Activated T-cell treated with anti-CD3 and anti-CD28 coated beads for 1 hour (primary cell): ENCODE data around the gene PDZD7.
A peak's percentile ranks its signal among the peaks of the same experiment; 100 is the strongest.

ENCODE experiments used
- DNase-seq: peaks from one replicate; pipeline ENCODE4 v3.0.0-alpha.2; 2020; ENCODE audit warnings: low read depth

Gene PDZD7

DNA sequence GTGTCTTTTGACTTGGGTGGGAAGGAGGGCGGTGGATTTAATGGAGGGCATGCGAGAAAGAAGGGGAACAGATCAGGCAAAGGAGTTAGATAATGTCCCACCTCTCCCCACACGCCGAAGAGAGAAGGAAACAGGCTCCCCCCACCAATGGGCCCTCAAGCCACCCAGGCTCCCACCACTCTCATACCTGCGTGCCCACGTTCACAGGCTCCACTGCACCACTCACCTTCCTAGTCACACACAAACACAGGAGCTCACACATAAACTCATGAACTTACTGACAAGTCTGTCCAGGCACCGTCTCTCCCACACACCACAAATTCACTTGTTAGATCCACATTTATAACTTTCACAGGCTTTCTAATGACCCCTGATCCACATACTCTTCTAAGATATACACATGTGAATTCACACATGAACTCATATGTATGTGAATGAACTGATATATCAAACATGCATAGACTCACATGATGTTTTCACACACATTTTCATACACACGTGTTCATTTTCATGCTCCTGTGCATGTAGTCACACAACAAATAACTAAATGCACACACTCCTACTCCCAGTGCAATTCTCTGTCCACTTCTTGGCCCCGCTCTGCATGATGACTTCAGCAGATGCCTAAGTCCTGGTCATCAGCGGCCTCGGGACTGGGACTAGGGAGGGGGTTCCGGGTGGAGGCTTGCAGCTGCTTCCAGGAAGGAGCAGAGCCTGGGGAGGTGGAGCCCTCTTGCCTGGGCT lies 29.8 kb downstream of the PDZD7 start:
- DNase-seq, result no peak

DNA sequence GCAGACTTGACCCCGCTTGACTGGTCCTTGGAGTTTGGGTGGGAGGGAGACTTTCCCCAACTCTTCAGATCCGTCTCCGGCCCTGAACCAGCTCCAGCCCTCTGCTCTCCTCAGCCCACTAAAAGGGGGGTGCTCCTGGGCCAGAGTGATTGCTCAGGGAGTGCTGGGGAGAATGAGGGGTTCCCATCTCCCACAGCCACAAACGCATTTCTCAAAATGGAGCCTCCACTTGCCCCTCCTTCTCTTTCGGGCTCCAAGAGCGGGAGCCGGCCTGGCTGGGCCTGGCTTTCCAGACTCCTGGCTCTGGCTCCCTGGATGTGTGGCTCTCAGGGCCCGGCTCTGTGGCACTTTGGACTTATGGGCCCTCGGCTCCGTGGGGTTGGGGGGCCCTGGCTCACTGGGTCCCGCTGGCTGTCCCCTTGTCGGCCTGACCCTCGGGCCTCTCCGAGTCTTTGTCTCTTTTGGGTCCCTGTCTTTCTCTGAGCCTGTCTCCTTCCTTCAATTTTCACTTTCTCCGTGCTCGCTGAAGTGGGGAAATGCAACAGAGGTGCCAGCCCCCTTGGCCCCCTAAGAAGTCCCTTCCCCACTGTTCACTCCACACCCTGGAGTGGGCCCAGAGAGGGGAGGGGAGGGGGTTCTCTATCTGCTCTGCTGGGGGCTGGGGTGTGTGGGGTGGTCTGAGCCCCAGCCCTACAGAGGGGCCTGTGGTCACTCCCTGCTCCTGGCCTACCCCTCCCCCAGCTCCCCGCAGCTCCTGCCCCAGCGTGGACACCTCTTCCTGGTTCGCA lies 30.6 kb downstream of the PDZD7 start:
- no peak for DNase-seq

DNA sequence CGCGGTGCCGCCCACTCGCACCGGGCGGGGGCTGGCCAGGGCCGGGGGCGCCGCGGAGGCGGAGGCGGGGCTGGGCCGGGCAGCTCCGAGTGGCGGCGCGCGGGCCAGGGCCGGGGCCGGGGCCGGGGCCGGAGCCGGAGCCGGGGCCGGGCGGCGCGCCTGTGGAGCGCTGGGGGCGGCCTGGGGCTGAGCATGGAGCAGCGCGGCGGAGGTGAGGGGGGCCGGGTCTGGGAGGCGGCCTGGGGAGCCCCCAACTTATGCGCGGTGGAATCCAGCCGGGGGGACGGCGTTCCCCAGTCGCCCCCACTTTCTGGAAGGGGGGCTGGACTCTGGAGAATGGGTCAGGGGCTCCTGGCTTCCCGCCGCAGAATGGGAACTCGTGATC lies 31.2 kb downstream of the PDZD7 start, which contains the start of gene LZTS2:
Gene LZTS2 (plus strand): TSS at position 67 of the 385 bp plus-strand sequence. CDS start 2,731 bp downstream, outside the sequence.
- no peak for DNase-seq

- DNase-seq, result peak; percentile 72
These were observed 31.8 kb downstream of the PDZD7 start for GRCh38 chr10:100998991-100999741.

- DNase-seq, result peak; percentile 64
These were observed 32.5 kb downstream of the PDZD7 start for GRCh38 chr10:100998183-100998990.

GRCh38 chr10:100997360-100998182 lies 33.4 kb downstream of the PDZD7 start:
- DNase-seq, result peak; percentile 65

DNA sequence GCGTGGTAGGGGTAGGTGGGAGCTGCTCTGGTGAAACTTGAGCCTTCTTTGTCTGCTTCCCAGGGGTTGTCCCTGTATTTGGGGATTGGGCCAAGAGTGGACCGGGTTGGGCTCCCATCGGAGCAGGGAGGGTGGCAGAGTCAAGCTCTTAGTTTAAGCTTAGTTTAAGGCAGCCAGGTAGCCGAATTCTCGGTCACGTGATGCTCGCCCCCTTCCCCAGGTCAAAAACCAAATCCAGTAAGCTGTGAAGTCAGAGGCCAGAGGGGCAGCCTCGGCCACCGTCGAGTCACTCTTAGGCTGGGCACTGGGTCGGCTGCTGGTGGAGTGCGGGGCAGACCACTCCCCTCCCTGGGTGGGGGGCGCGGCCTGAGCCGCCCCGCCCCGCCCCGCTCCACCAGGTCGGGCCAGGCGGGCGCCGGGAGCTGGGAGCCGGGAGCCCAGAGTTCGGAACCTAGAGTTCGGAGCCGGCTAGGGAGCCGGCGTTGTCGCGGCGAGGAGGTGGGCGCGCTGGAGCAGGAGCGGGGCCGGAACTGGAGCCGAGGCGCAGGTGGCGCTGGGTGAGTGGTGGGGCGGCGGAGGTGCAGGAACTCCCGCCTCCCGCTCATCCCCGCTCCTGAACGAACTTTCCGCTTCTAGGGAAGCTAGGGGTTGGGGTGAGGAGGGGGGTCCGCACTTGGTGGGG lies 34.1 kb downstream of the PDZD7 start:
- DNase-seq, result no peak

DNA sequence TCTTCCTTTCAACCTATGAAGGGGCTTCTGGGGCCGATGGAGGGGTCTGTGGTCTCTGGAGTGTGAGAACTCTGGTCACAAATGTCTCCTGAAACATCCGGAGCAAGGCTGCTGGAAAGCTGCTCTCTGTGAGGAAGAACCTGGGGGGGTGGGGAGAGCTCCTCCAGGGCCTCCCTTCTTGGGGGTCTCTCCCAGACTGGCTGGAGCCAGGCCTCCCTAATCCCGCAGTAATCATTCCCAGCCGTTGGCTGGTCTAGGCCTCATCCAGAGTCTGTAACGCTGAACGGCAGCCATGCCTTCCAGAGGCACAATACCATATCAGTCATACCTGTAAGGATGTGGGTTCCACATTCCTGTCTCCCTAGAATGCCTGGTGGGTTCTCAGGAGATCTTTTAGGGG lies 35.7 kb downstream of the PDZD7 start:
- no peak for DNase-seq

DNA sequence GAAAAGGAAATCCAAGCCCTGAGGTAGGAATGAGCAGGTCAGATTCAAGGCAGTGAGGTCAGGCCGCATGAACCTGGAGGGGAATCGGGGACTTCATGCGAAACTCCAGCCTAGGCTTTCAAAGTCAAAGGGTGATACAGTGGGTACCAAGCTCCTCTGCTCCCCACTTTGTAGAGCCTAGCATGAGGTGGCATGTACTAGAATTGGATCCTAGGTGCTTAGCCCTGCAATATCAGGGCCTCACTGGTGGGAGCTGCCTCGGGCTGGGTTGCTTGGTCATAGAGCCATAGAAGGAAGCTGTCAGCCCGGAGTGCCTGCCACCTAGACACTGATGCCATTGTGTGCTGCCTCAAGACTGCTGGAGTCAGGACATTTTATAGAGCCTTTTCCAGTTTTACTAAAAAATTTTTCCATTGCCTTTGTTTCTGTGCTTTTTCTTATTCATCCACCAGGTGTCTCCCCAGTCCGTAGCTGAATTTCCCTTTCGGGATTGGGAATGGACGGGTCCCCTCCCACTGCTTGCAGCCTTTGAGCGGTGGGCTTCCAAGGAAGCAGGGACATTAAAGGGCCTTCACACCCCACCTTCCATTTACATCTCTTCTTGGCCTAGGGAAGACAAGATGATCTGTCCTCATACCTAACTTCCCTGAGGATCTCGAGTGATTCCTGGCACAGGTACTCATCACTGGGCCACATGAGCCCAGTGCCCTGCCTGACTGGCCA lies 36.8 kb downstream of the PDZD7 start:
- DNase-seq, result no peak

DNA sequence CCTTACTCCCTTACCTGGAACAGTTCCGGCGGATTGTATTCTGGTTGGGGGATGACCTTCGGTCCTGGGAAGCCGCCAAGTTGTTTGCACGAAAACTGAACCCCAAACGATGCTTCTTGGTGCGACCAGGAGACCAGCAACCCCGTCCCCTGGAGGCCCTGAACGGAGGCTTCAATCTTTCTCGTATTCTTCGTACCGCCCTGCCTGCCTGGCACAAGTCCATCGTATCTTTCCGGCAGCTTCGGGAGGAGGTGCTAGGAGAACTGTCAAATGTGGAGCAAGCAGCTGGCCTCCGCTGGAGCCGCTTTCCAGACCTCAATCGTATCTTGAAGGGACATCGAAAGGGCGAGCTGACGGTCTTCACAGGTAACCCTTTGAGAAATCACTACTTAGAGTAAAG lies 41.8 kb downstream of the PDZD7 start:
- DNase-seq, result no peak

DNA sequence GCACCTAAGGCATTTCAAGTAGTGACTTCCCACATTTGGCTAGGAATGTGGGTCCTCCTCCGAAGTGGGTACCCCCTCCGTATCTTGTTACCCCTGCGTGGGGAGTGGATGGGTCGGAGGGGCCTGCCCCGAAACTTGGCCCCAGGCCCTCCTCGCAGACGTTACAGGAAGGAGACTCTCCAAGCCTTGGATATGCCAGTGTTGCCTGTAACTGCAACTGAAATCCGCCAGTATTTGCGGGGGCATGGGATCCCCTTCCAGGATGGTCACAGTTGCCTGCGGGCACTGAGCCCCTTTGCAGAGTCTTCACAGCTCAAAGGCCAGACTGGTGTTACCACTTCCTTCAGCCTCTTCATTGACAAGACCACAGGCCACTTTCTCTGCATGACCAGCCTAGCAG lies 42.8 kb downstream of the PDZD7 start:
- no peak for DNase-seq

DNA sequence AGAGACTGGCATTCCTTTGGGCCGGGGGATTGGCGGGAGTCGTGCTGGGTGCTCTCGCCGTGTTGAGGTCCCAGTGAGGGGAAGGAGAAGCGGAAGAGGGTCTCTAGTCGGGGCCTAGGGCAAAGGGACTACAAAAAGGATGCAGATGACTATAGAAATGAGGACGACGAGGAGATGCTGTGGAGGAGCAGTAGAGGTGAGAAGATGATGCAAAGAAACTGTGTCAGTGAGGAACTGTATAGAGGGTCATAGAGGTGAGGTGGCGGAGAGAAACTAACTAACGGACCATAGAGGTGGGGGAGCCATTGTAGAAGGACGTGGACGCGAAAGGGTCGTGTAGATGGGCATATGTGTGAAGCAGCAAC lies 43.3 kb downstream of the PDZD7 start:
- DNase-seq, result no peak

DNA sequence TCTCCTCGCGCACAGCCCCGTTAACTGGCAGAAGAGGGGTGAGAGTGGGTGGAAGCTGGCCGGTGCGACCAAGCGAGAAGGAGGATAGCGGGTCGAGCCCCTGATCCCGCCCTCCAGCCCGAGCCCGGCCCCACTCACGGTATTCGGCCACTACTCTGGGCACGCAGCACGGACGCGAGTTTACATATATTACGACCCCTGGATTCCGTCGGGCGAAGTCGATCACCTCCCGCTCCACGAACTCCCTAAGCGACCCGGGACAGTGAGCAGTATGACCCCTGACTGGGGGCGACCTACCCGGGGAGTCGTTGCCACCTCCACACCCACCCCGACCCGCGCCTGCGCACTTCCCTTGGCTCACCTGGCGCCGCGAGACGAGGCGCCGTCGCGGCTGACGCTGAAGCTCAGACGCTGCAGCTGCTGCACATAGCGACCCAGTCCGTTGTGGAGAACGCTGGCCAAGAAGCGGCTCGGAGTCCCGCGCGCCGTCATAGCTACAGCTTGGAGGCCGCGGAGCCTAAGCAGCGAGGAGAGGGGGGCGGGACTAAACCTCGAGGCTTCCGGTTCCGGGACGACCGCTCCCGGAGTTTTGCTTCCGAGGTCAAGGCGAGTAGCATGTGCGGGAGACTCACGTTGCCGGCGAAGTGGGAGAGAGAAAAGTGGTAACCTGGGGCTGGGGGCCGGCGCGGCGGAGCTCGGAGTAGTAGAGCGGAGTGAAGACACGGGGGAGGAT lies 43.8 kb downstream of the PDZD7 start, which contains the start of the genes MRPL43 and TWNK:
Gene MRPL43 (minus strand): TSS at position 546 of the 733 bp plus-strand sequence. CDS start 54 bp downstream, at position 492.
Gene TWNK (plus strand): TSS at position 592 of the 733 bp plus-strand sequence. CDS start 668 bp downstream, outside the sequence.
- peak; percentile 78 for DNase-seq

DNA sequence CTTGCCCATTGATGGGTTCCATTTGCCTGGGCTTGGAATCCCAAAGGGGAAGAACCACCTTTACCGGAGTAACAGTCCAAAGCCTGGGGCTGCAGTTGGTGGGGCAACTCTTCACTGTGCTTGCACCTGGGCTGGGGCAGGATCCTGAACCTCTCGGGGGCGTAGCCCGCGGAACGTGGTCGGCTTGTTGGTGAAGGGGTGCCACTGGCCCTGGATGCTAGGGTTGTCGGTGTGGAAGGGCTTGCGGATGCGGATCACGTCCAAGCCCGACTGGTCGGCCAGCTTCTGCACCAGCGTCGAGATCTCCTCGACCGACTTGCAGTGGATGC lies 44.3 kb downstream of the PDZD7 start:
- no peak for DNase-seq

DNA sequence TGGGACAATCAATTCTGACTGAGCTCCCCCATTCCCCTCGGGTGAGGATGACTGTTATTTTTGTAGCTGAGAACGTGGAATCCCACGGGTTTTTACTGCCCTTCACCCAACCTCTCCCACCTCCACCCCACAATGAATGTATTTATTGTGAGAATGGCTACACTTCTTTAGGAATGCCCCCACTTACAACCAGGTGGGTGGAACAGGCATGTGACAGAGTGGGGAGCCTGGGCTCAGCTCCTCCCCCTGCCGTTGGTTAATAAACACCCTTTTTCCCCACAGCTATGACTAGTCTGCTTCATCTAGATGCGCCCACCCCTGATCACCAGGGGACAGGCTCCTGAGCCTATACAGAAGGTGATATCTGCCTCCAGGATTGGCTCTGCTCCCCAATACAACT lies 45.6 kb downstream of the PDZD7 start:
- no peak for DNase-seq

DNA sequence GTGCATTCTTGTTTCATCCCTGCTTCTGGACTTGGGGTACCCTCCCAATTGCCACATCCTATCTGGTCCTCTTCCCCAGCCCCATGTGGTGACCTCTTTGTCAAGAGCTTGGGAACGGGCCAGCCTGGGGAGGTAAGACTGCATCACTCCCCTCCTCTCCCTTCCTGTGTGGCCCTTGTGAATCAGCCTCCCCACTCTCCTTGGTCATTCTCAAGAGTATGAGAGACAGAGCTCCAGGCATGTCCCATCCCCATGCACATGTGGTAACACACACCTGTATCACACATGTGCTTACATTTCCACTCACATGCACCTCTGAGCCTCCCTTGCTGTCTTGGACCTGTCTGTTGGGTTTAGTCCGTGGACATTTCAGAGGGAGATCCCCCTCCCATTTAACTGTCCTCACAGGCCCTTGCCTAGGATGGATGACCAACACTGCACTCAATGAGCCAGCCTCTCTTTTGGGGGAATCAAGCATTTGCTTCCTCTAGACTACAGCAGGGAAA lies 46.2 kb downstream of the PDZD7 start:
- no peak for DNase-seq

DNA sequence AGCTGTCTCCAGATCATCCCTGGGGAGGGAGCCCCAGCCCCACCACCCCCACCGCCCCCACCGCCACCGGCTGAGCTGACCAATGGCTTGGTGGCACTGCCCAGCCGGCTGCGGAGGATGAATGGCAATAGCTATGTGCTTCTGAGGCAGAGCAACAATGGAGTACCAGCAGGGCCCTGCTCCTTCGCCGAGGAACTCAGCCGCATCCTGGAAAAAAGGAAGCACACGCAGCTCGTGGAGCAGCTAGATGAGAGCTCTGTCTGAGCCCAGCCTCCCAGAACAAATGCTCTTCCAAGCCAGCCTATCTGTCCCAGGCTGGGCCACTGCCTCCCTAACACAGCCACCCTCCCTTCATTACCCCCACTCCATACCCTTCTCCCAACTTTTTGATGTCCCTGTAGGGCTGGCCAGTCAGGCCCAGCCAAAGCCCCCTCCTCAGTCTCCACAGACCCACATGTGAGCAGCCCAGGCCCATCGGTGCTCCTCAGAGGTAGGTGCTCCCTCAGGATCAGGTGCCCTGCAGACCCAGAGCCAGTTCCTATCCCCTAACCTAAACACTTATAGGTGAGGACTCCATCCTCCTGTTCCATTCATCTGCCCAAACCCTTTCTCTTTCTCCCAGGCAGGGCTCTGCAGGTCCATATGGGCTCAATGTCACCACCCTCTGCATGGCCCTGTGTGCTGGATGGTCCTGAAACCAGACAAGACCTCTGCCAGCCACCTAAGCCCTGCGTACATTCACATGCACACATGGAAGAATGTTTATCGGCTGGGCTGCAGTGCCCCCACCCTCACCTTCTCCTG lies 46.9 kb downstream of the PDZD7 start:
- no peak for DNase-seq
